CD4-positive, alpha-beta T cell treated with Interleukin-4 for 4 hours (primary cell): ENCODE data around the gene CARD9.

Source experiments
- DNase-seq: peaks from one replicate; pipeline ENCODE4 v3.0.0-alpha.2; 2020

CARD9 gene

DNA sequence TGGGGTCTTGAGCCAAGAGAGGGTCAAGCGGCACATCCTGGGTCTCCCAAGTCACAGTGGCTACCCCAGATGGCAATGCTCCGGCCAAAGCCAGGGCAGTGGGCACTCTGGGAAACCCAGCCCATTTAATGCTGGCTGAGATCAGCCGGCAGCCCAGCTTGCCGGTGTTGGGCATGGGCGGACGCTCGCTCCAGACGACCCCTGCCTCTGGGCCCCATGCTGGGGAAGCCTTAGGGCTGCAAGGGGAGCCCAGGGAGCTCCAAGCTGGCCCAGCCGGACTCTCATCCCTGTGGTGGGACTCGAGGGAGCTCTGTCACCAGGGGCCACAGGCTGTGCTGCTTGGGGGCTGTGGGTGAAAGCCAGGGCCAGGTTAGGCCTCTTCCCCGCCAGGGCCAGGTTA lies 5.9 kb upstream of the CARD9 start:
- DNase-seq, result no peak

GRCh38 chr9:136379003-136379287 lies 5.5 kb upstream of the CARD9 start:
- DNase-seq, result no peak

GRCh38 chr9:136378170-136379002 lies 4.9 kb upstream of the CARD9 start:
- no peak for DNase-seq

DNA sequence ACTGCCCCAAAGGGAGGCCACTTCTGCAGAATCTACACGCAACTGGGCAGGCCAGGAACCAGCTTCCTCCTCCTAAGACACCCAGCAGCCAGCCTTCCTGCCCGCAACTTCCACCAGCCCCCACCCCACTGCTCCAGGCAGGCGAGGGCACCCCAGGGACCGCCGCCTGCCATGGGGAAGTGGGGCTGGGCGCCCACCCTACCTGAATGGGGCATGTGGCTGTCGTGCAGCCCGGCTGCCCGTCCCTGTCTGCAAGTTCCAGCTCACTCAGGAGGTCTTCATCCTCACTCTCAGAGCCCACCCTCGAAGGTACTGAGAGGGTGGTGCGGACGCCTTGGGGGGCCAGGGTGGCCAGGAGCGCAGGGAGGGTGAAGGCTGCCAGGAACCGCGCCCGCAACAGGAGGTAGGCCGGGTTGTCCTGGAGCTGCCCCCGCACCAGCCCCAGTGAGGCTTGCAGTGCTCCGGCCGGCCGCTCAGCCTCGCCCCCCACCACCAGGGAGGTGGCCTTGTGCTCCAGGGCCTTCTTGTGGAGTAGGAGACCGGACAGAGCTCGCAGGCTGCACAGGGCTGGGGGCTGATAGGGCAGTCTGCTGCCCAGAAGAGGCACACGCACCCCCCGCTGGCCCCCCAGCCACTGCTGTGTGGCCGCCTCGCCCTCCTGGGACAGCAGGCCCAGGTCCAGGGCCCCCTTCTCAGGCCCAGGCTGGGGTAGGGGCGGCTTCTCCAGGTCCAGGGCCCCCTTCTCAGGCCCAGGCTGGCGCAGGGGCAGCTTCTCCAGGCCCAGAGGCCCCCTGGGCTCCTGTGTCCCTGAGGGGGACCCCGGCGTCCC lies 4.1 kb upstream of the CARD9 start:
- DNase-seq, result no peak

GRCh38 chr9:136376457-136376856 lies 3.0 kb upstream of the CARD9 start:
- DNase-seq, result no peak

DNA sequence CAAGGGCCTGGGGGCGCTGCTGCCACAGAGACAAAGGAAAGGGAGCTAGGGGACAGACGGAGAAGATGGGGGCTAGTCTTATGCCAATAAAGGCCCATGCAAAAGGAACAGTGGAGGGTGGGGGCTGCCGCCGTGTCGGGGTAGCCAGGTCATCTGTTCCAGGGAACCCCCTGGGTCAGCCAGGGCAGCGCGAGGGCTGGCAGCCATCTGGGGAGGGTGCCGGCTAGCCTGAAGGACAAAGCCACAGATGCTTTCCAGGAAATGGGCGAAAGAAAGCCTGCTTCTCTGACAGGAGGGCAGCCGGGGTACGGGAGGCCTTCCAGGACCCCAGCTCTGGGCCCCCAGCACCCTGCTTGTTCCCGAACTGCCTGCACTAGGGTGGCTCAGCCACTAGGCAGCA lies 1.6 kb upstream of the CARD9 start:
- DNase-seq, result no peak

GRCh38 chr9:136374183-136374575 lies 710 bp upstream of the CARD9 start:
- no peak for DNase-seq

DNA sequence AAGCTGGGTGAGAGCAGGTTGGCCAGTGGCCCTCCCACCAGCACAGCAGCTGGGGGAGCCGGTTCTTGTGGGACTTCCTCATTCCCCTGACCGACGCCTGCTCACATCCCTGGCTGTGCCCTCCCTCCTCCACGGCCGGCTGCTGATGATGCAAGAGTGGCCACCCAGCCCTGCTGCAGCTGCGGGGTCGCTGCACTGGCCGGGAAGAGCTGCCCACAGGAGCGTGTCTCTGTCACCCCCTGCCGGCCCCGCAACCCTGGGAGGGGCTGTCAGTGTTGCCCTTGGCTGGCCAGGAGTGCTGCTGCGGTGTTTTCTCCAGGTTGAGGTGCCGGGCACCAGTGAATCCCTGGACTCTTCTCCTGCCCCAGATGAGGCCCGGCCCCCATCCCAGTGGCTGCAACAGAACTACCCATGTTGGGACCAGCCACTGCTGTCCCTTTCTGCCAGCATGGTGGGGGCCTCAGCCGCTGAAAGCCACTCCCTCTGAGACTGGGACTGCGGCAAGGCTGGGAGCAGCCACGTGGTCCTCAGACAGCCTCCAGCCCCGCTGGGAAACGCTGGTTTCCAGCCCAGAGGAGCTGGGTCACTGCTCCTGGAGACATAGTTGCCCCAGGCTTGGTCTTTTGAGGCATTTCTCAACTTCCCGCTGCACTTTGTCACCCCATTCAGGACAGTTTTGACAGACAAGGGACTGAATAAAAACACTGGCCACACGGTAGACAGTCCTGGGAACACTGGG lies 739 bp downstream of the CARD9 start:
- no peak for DNase-seq

DNA sequence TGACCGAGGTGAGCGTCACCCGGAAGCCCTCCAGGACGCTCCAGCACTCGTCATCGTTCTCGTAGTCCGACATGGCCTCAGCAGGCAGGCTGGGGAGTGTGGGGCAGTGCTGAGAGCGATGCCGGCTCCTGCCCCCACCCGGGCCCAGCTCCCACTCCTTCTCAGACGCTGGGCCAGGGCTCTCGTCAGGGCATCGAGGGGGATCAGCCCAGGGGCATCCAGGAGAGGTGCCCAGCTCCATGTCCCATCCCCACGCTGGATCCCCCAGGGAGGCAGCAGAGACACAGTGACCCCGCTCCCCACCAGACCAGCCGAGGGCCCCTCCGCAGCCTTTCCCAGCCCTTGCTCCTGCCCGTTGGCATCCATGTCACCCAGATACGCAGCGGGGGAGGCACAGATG lies 1.5 kb downstream of the CARD9 start:
- DNase-seq, result no peak

DNA sequence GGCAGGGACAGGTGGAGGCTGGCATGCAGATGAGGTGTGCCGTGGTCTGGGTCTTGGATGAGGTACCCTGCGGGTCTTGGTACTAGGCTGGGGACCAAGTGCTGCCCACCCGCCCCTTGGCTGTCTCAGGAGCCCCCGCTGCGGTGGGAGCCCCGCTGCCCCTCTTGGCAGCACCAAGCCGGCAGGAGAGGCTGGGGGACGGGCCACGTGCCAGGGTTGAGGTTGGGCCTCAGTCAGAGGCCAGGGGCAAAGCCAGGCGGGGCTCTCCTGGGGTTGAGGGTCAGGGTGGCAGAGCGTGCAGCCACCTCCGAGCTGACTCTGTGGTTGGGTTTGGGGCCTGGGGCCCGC lies 2.0 kb downstream of the CARD9 start:
- no peak for DNase-seq

- no peak for DNase-seq
These were observed 2.6 kb downstream of the CARD9 start for GRCh38 chr9:136370687-136371532.

DNA sequence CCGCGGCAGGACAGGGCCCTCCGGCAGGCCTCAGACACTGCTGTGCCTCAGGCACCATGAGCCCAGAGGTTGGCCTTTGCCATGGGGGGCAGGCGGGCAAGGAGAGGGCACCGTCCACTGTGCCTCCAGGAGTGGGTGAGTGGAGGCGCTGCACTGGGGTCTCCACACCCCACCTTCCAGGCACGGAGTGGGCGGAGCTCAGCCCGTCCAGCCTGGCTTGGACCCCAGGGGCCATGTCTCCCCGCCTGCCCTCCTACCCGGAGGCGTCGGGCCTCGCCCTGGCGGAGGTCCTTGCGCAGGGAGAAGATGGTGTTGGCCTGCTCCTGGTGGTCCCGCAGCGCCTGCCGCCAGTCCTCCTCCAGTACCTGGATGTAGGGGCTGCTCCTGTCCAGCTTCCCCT lies 3.4 kb downstream of the CARD9 start:
- DNase-seq, result no peak

GRCh38 chr9:136368190-136368589 lies 5.3 kb downstream of the CARD9 start:
- DNase-seq, result no peak

GRCh38 chr9:136367296-136368145 lies 5.9 kb downstream of the CARD9 start:
- DNase-seq, result no peak

DNA sequence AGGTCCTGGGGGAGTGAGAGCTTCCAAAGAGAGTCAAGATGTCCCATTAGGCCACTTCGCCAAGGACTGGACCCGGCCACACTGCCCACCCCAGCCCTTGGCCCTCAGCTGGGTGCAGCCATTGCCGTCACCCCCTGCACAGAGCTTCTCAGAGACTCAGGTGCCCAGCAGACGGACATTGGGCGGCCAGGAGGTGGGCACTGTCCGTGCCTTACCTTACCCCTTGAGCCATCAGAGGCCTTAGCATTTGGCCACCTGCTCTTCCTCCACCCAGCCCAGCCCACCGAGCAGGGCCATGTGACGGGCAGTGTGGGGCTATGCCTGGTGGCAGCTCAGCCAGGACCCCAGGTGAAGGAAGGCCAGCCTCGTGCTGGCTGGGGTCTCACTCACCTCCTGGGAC lies 6.6 kb downstream of the CARD9 start:
- DNase-seq, result no peak

- no peak for DNase-seq
These were observed 7.7 kb downstream of the CARD9 start for GRCh38 chr9:136365775-136366222.

- no peak for DNase-seq
These were observed 8.3 kb downstream of the CARD9 start for GRCh38 chr9:136364942-136365774.

DNA sequence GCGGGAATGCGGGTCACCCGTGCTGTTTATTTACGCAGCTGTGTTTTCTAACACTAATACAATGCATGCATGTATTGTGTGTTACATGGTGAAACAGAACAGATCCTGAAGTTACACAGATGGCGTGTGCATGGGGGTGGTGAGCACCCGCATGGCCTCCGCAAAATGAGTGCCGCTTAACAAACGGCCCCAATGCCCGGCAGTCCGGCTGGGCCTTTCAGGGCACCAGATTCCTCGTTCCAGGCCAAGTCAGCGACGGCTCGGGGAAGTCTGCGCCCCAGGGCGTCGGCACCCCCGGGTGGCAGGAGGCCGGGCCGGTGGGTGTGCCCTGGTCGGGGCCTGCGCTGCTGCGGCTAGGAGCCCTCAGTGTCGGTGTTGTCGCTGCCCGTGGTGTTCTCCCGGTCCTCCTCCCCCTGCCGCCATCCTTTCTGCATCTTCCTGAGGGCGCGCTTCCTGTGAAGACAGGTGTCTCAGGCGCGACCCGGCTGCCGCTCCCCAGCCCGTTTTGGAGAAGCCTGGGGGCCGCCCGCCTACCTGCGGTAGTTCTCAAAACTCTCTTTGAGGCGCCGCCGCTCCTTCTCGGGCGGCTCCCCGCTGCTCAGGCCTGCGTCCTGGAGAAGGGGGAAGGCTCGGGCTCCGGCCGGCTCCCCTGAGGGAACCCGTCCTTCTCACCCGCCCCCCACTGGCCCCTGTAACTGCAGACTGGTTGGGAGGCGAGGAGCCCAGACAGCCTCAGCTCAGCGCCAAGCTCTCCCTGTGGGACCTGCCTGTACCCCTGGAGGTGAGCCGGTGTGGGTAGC lies 9.3 kb downstream of the CARD9 start:
- no peak for DNase-seq

DNA sequence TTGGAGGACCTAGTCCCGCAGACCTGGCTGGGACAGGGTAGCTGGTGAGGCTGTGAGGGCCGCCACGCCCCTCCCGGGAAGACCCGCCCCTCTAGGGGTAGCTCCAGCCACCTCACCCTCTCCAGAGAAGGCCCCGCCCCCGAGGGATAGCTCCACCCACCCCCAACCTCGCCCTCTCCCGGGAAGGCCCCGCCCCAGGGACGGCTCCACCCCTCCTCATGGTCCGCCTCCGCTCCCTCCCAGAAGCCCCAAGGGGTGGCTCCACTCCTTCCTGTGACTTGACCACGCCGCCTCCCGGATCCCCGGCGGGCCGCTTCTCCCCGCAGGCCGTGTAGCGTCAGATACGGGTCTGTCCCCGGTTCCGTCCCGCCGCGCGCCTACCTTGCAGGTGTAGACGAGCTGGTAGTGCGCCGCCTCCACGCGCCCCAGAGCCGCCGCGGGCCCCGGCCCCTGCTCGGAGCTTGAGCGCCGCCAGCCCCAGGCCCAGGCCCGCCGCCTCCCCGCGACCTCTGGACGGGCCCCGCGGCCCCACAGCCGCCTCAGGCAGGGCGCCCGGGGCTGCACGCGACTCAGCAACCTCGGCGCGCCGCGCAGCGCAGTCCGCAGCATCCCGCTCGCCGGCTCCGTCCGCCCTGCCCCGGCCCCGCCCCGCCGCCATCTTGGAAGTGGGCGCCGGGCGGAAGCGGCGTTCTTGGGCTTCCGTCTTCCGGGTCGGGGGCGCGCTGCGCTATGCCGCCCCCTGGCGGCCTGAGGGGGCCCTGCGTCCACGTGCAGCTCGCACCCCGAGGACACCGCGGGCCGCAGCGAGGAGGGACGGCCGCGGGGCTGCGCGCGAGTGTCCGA lies 10.1 kb downstream of the CARD9 start, which contains the start of gene DNLZ:
Gene DNLZ (minus strand): TSS at position 639 of the 843 bp plus-strand sequence. CDS start 30 bp downstream, at position 609.
- DNase-seq, result peak; percentile 92
